WTC11 (cell line): ENCODE measurements around the gene NOS3. TPM values are rescaled to one million over a fixed set of nuclear protein-coding genes. Genes with fewer than 3 reads are reported as not detected.

Source experiments
- ATAC-seq: fragments of 200-7000 bp; cut with Tn5 transposase; 2 replicates; pipeline ENCODE4 v1.10.0; 2021; ENCODE audit warnings: mild to moderate bottlenecking, moderate library complexity
- CTCF ChIA-PET: fragments of 300-600 bp; sonication (Branson Sonifier 250); formaldehyde crosslinking; loops from one replicate; lab custom pipeline; 2021; ENCODE audit warnings: antibody characterized with exemption; lab: Charles Lee
- POLR2A ChIA-PET: fragments of 350-600 bp; sonication (Branson Sonifier 250); formaldehyde crosslinking; loops from one replicate; lab custom pipeline; 2021; ENCODE audit warnings: antibody characterized with exemption; lab: Charles Lee
- DNase-seq: peaks from one replicate; pipeline ENCODE4 v3.0.0; 2021; ENCODE audit warnings: low spot score
- H3K27ac Mint-ChIP-seq: 2 replicates; pipeline ENCODE4 v1.8.0; 2021; ENCODE audit warnings: mixed read lengths
- H3K27me3 Mint-ChIP-seq: 2 replicates; pipeline ENCODE4 v1.8.0; 2021; ENCODE audit warnings: low read depth, mild to moderate bottlenecking, moderate library complexity, mixed read lengths
- H3K36me3 Mint-ChIP-seq: 2 replicates; pipeline ENCODE4 v1.8.0; 2021; ENCODE audit warnings: mixed read lengths
- H3K4me1 Mint-ChIP-seq: 2 replicates; pipeline ENCODE4 v1.8.0; 2022; ENCODE audit warnings: mixed read lengths
- H3K4me3 Mint-ChIP-seq: 2 replicates; pipeline ENCODE4 v1.8.0; 2021; ENCODE audit warnings: mild to moderate bottlenecking, moderate library complexity, mixed read lengths
- H3K9me3 Mint-ChIP-seq: 2 replicates; pipeline ENCODE4 v1.8.0; 2021; ENCODE audit warnings: mixed read lengths
- CREB1 ChIP-seq: sonication (generic); formaldehyde crosslinking; IDR thresholded peaks from 2 replicates; pipeline ENCODE4 v1.8.0; 2023; ENCODE audit warnings: mild to moderate bottlenecking, missing genetic modification reagents
- CTCF ChIP-seq: fragments of 200-600 bp; IDR thresholded peaks from 2 replicates; pipeline ENCODE4 v1.8.0; 2022; ENCODE audit warnings: antibody characterized with exemption
- GABPB1 ChIP-seq: sonication (generic); formaldehyde crosslinking; IDR thresholded peaks from 2 replicates; pipeline ENCODE4 v1.8.1; 2023; ENCODE audit warnings: mild to moderate bottlenecking, missing genetic modification reagents
- GTF2I ChIP-seq: fragments of 250-450 bp; sonication (Bioruptor Pico); conservative IDR thresholded peaks from 2 replicates; pipeline ENCODE4 v1.4.0; 2021; ENCODE audit warnings: mild to moderate bottlenecking
- JAZF1 ChIP-seq: fragments of 250-450 bp; sonication (Bioruptor Pico); IDR thresholded peaks from 2 replicates; pipeline ENCODE4 v1.9.0; 2021; ENCODE audit warnings: moderate library complexity, mild to moderate bottlenecking, inconsistent platforms
- NFYB ChIP-seq: sonication (generic); formaldehyde crosslinking; conservative IDR thresholded peaks from 2 replicates; pipeline ENCODE4 v1.8.0; 2022; ENCODE audit warnings: low read depth, missing genetic modification reagents
- OVOL2 ChIP-seq: fragments of 250-450 bp; sonication (Bioruptor Pico); IDR thresholded peaks from 2 replicates; pipeline ENCODE4 v1.9.0; 2021; ENCODE audit warnings: mild to moderate bottlenecking, borderline replicate concordance
- PREB ChIP-seq: sonication (generic); formaldehyde crosslinking; IDR thresholded peaks from 2 replicates; pipeline ENCODE4 v1.8.1; 2022; ENCODE audit warnings: mild to moderate bottlenecking, missing genetic modification reagents, moderate library complexity, borderline replicate concordance
- RORB ChIP-seq: fragments of 250-450 bp; sonication (Bioruptor Pico); IDR thresholded peaks from 2 replicates; pipeline ENCODE4 v1.9.0; 2021; ENCODE audit warnings: mild to moderate bottlenecking
- SMAD3 ChIP-seq: sonication (generic); formaldehyde crosslinking; IDR thresholded peaks from 2 replicates; pipeline ENCODE4 v1.8.0; 2022; ENCODE audit warnings: missing genetic modification reagents, mild to moderate bottlenecking, borderline replicate concordance
- STAT6 ChIP-seq: sonication (generic); formaldehyde crosslinking; conservative IDR thresholded peaks from 2 replicates; pipeline ENCODE4 v1.8.1; 2023; ENCODE audit warnings: mild to moderate bottlenecking, low read depth, missing genetic modification reagents, moderate library complexity
- TEAD4 ChIP-seq: sonication (generic); formaldehyde crosslinking; IDR thresholded peaks from 2 replicates; pipeline ENCODE4 v1.8.0; 2022; ENCODE audit warnings: mild to moderate bottlenecking, missing genetic modification reagents
- ZNF317 ChIP-seq: sonication (generic); formaldehyde crosslinking; IDR thresholded peaks from 2 replicates; pipeline ENCODE4 v1.8.1; 2023; ENCODE audit warnings: low read depth, mild to moderate bottlenecking, moderate library complexity, missing genetic modification reagents, borderline replicate concordance
- ZNF532 ChIP-seq: fragments of 250-450 bp; sonication (Bioruptor Pico); IDR thresholded peaks from 2 replicates; pipeline ENCODE4 v1.9.0; 2021; ENCODE audit warnings: mild to moderate bottlenecking, borderline replicate concordance
- ZSCAN18 ChIP-seq: fragments of 250-450 bp; sonication (Bioruptor Pico); IDR thresholded peaks from 2 replicates; pipeline ENCODE4 v2.1.2; 2022; ENCODE audit warnings: mild to moderate bottlenecking, moderate library complexity
- total RNA-seq: library from RNA; stranded (reverse); gene quantifications from 3 replicates; pipeline ENCODE4 v1.2.3, GENCODE V29; 2021

The NOS3 gene
- total RNA-seq, 1 experiment from 2014 or later = 6.6 TPM

- ATAC-seq (peak; percentile 49), DNase-seq (peak; percentile 68)
- no peak overlapping the region for H3K27ac Mint-ChIP-seq
- ChIA-PET POLR2A (no interaction called here), CTCF (interaction anchor here (0.6 to 6.6 kb wide), 20 partner anchors 8 to 231 kb away, joined by 3 to 56 read pairs (median 7); partner anchors contain the start of genes ABCB8 and CDK5)
- peaks cover 51% of the 10 kb centered on the region for H3K27me3 Mint-ChIP-seq
- no peaks in the 10 kb centered on the region for H3K36me3 Mint-ChIP-seq
- no peaks in the 10 kb centered on the region for H3K9me3 Mint-ChIP-seq
- TF ChIP-seq CTCF (0 out of 2 replicates have a peak, but pooled peaks have one; percentile 35), OVOL2 (CRISPR knock-in tag) (no peak), RORB (CRISPR knock-in tag) (no peak), ZNF532 (no peak)
- peak overlapping the region; percentile 61 for H3K4me3 Mint-ChIP-seq
- peaks cover 45% of the 10 kb centered on the region for H3K4me1 Mint-ChIP-seq
Measured at GRCh38 chr7:151012911-151013347, 22.1 kb downstream of the NOS3 start.

GRCh38 chr7:151013356-151013732 is 22.5 kb downstream of the NOS3 start:
- peaks cover 55% of the 10 kb centered on the region for H3K27me3 Mint-ChIP-seq
- H3K9me3 Mint-ChIP-seq = no peaks in the 10 kb centered on the region
- H3K4me3 Mint-ChIP-seq = peak overlapping the region; percentile 75
- DNase-seq = no peak
- H3K4me1 Mint-ChIP-seq = peaks cover 44% of the 10 kb centered on the region
- H3K36me3 Mint-ChIP-seq = no peaks in the 10 kb centered on the region
- ChIA-PET POLR2A (interaction anchor here (1.0 kb wide), 1 partner anchor 15 kb away, joined by 4 read pairs; the partner anchor contains the start of gene ABCB8), CTCF (interaction anchor here (0.6 to 6.6 kb wide), 27 partner anchors 8 to 697 kb away, joined by 3 to 56 read pairs (median 5); partner anchors contain the start of genes ABCB8 and GIMAP1)
- no peak for TF ChIP-seq ZNF317
- no peak for TF ChIP-seq PREB (CRISPR knock-in tag)
- TF ChIP-seq TEAD4 (CRISPR knock-in tag) = no peak
- TF ChIP-seq ZSCAN18 = no peak
- no peak for TF ChIP-seq NFYB (CRISPR knock-in tag)
- TF ChIP-seq STAT6 = no peak
- no peak for TF ChIP-seq JAZF1
- no peak for TF ChIP-seq GTF2I
- no peak for TF ChIP-seq SMAD3
- TF ChIP-seq GABPB1 (CRISPR knock-in tag) = no peak
- no peak for TF ChIP-seq CREB1 (CRISPR knock-in tag)
- no peak overlapping the region for H3K27ac Mint-ChIP-seq
- ATAC-seq = peak; percentile 2
